Measurements from ENCODE around the gene KYAT1. TPM values are rescaled to one million over a fixed set of nuclear protein-coding genes. Genes with fewer than 3 reads are reported as not detected.

KYAT1 gene
- total RNA-seq, 4 donors from 2014 or later: 1.6 to 3.5 TPM; not detected in 2

DNA sequence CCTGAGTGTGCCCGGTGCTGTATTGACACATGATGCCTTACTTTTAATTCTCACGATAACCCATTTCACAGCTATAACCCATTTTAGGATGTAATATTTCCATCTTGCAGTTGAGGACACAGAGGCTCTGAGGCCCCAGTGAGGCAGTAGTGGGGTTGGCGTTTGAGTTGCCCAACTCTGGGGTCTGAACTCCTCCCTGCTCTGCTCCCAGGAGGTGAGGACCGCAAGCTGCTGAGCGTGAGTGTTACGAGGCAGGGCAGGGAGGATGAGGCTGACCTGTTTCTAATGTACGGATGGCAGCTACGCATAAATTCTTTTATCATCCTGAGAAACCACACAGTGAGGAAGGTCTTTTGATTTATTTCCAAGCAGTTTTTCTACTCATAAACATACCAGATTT, 11.6 kb upstream of the KYAT1 start:
- H3K36me3 ChIP-seq: peaks cover 0 to 16% (median 4%) of the 10 kb centered on the region in 4 donors

GRCh38 chr9:128892221-128892921, 10.6 kb upstream of the KYAT1 start:
- Histone ChIP-seq H3K36me3 (peaks cover 0 to 16% (median 4%) of the 10 kb centered on the region in 4 donors), H3K4me1 (peaks cover 21 to 45% (median 31%) of the 10 kb centered on the region in 4 donors), H3K4me3 (peak overlapping the region in 1 of 4 donors; percentile 21), H3K9me3 (no peaks in the 10 kb centered on the region), H3K27me3 (no peaks in the 10 kb centered on the region), H3K27ac (peak overlapping the region; percentile 84 to 87 (median 86))
- DNase-seq: peak; percentile 89
- 45% methylated on average over 13 of the region's 17 CpGs; no CpG with 5 or more reads in 1 of the 2 donors for WGBS, 2 donors (ENCODE audit: low coverage in 1 of 2)
- intact Hi-C loops (cut with DNase I; ENCODE audit: low total_unique reads): no loop called here
- in situ Hi-C loops (cut with MboI; ENCODE audit: low pct_ligation_motif_present in 1 of 4, low pct_unique_long_range_greater_than_20kb in 1 of 4, low sequenced_read_pairs in 3 of 4): no loop called here
- TF ChIP-seq EP300 (IDR thresholded peaks at IDR 0.05; ENCODE audit: low read depth) (no peak), POLR2A (IDR thresholded peaks at IDR 0.05) (peak; percentile 58), POLR2AphosphoS5 (IDR thresholded peaks at IDR 0.05) (peak; percentile 70 to 81 (median 79))

More for the DNA sequence above, 11.6 kb upstream of the KYAT1 start:
- no peaks in the 10 kb centered on the region for H3K27me3 ChIP-seq
- DNase-seq: no peak
- H3K4me3 ChIP-seq: no peak overlapping the region
- peak overlapping the region; percentile 84 to 87 (median 86) for H3K27ac ChIP-seq
- TF ChIP-seq POLR2AphosphoS5 (IDR thresholded peaks at IDR 0.05) (no peak), POLR2A (IDR thresholded peaks at IDR 0.05) (no peak), CTCF (IDR thresholded peaks at IDR 0.05) (no peak), EP300 (IDR thresholded peaks at IDR 0.05; ENCODE audit: low read depth) (no peak)
- H3K9me3 ChIP-seq: no peaks in the 10 kb centered on the region
- peaks cover 21 to 41% (median 25%) of the 10 kb centered on the region in 4 donors for H3K4me1 ChIP-seq
- in situ Hi-C loops (cut with MboI; ENCODE audit: low pct_ligation_motif_present in 1 of 4, low pct_unique_long_range_greater_than_20kb in 1 of 4, low sequenced_read_pairs in 3 of 4): no loop called here
- whole genome bisulfite sequencing, 2 donors (ENCODE audit: low coverage in 1 of 2): 72% methylated on average over 8 of the region's 8 CpGs; no CpG with 5 or more reads in 1 of the 2 donors
- intact Hi-C loops (cut with DNase I; ENCODE audit: low total_unique reads): no loop called here

DNA sequence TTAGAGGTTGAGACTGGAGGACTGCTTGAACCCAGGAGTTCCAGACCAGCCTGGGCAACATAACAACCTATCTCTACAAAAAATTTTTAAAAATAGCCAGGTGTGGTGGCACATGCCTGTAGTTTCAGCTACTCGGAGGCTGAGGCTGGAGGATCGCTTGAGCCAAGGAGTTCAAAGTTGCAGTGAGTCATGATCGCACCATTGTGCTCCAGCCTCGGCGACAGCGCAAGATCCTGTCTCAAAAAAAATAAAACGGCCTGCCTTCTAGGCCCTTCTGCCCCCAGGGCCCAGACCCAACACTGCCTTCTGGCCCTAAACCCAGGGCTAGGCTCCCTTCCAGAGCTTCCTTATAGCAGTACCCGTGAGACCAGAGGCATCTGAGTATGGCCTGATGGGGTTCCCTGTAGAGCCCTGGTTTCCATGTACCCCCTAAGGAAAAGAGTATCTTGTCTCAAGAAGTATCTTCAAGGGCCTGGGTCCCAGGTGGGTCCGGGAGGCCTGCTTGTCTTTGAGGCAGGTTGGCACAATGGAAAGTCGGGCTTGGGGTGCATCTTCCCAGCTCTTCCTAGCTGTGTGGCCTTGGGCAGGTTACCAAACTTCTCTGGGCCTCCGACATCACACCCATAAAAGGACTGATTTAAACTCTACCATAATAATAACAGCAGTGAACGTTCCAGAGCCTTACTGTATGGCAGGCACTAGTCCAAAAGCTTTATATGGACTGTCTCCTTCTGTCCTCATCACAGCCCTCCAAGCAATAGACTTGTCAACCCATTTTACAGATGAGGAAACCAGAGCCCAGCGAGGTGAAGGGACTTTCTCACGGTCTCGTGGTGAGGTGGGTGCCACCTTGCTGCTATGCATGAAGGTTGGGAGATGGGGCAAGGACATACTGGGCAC, 9.8 kb upstream of the KYAT1 start:
- TF ChIP-seq POLR2A (IDR thresholded peaks at IDR 0.05): no peak
- TF ChIP-seq POLR2AphosphoS5 (IDR thresholded peaks at IDR 0.05): no peak
- no peak for TF ChIP-seq EP300 (IDR thresholded peaks at IDR 0.05; ENCODE audit: low read depth)
- TF ChIP-seq CTCF (IDR thresholded peaks at IDR 0.05): no peak
- Histone ChIP-seq H3K4me1 (peaks cover 25 to 49% (median 33%) of the 10 kb centered on the region in 4 donors), H3K27me3 (no peaks in the 10 kb centered on the region), H3K9me3 (no peaks in the 10 kb centered on the region), H3K36me3 (peaks cover 0 to 11% (median 0%) of the 10 kb centered on the region in 4 donors), H3K4me3 (no peak overlapping the region), H3K27ac (peak overlapping the region; percentile 84 to 87 (median 86))
- WGBS, 2 donors (ENCODE audit: low coverage in 1 of 2): 70 to 78% methylated on average over 2 to 15 of the region's 15 CpGs
- no peak for DNase-seq
- in situ Hi-C loops (cut with MboI; ENCODE audit: low pct_ligation_motif_present in 1 of 4, low pct_unique_long_range_greater_than_20kb in 1 of 4, low sequenced_read_pairs in 3 of 4): no loop called here
- intact Hi-C loops (cut with DNase I; ENCODE audit: low total_unique reads): no loop called here

DNA sequence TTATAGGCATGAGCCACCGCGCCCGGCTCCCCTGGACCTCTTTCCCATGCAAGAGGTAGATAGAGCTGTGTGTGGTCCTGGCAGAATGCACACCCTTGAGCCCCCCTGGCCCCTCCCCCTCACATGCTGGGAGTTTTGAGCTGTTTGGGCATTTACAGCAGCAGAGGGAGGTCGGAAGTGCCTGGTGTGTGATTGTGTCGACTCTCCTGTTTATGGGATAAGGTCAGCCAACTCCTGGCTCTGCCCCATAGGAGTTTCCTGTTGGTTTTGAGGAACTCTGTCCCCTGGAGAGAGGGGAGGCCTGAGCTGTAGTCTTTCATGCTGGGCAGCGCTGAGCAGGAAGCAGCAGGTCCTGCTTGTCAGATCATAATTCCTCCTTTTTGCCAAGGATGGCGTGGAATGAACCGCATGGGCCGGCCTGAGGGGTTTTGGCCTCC, 6.2 kb upstream of the KYAT1 start:
- peak overlapping the region; percentile 11 to 51 (median 28) for H3K27ac ChIP-seq
- peaks cover 32 to 75% (median 46%) of the 10 kb centered on the region in 4 donors for H3K4me1 ChIP-seq
- H3K9me3 ChIP-seq: no peaks in the 10 kb centered on the region
- H3K27me3 ChIP-seq: no peaks in the 10 kb centered on the region
- no peak overlapping the region for H3K4me3 ChIP-seq
- intact Hi-C loops (cut with DNase I; ENCODE audit: low total_unique reads) (no loop called here), in situ Hi-C loops (cut with MboI; ENCODE audit: low pct_ligation_motif_present in 1 of 4, low pct_unique_long_range_greater_than_20kb in 1 of 4, low sequenced_read_pairs in 3 of 4) (no loop called here)
- 69% methylated on average over 9 of the region's 9 CpGs; no CpG with 5 or more reads in 1 of the 2 donors for WGBS, 2 donors (ENCODE audit: low coverage in 1 of 2)
- TF ChIP-seq EP300 (IDR thresholded peaks at IDR 0.05; ENCODE audit: low read depth) (no peak), CTCF (IDR thresholded peaks at IDR 0.05) (no peak), POLR2A (IDR thresholded peaks at IDR 0.05) (no peak), POLR2AphosphoS5 (IDR thresholded peaks at IDR 0.05) (no peak)
- no peak for DNase-seq
- peaks cover 0 to 8% (median 0%) of the 10 kb centered on the region in 4 donors for H3K36me3 ChIP-seq
